Activated CD4-positive, alpha-beta T cell treated with anti-CD3 and anti-CD28 coated beads for 36 hours (primary cell): ENCODE data around the gene TCF21. TPM values are rescaled to one million over a fixed set of nuclear protein-coding genes. Genes with fewer than 3 reads are reported as not detected.

ENCODE experiments used
- ATAC-seq: fragments of 200-7000 bp; cut with Tn5 transposase; one replicate; pipeline ENCODE4 v1.10.0; 2021; ENCODE audit warnings: mild to moderate bottlenecking, moderate library complexity
- CTCF ChIA-PET: fragments of 350-600 bp; sonication (Branson Sonifier 250); formaldehyde crosslinking; loops from one replicate; lab custom pipeline; 2021; ENCODE audit warnings: antibody characterized with exemption; lab: Charles Lee
- POLR2A ChIA-PET: fragments of 350-600 bp; sonication (Branson Sonifier 250); formaldehyde crosslinking; loops from one replicate; lab custom pipeline; 2021; ENCODE audit warnings: antibody characterized with exemption, inconsistent platforms; lab: Charles Lee
- DNase-seq: peaks from one replicate; pipeline ENCODE4 v3.0.0-alpha.2; 2020
- H3K27ac Mint-ChIP-seq: one replicate; pipeline ENCODE4 v1.8.0; 2021; ENCODE audit warnings: mixed read lengths
- H3K27me3 Mint-ChIP-seq: one replicate; pipeline ENCODE4 v1.8.0; 2021; ENCODE audit warnings: mixed read lengths
- H3K36me3 Mint-ChIP-seq: one replicate; pipeline ENCODE4 v1.8.0; 2021; ENCODE audit warnings: low read depth, mixed read lengths
- H3K4me1 Mint-ChIP-seq: one replicate; pipeline ENCODE4 v1.8.0; 2021; ENCODE audit warnings: mixed read lengths
- H3K4me3 Mint-ChIP-seq: one replicate; pipeline ENCODE4 v1.8.0; 2021; ENCODE audit warnings: mild to moderate bottlenecking, moderate library complexity, mixed read lengths
- H3K9me3 Mint-ChIP-seq: one replicate; pipeline ENCODE4 v1.8.0; 2021; ENCODE audit warnings: low read depth, mixed read lengths
- intact Hi-C, 2 experiments: fragments of 100-400 bp; cut with DNase I in 1 of 2; cut with micrococcal nuclease in 1 of 2; formaldehyde crosslinking; loops; one replicate each; pipeline versions ENCODE4 v1.14.2 to v1.15.1; 2022 to 2024; cut with DNase I, micrococcal nuclease
- total RNA-seq, 2 experiments: library from RNA; stranded (reverse); gene quantifications; one replicate each; pipeline ENCODE4 v1.2.3, GENCODE V29; 2021

Gene TCF21
- total RNA-seq, 2 experiments from 2014 or later = not detected

GRCh38 chr6:133863228-133863627, 25.7 kb upstream of the TCF21 start:
- Mint-ChIP-seq H3K36me3 (peaks cover 8% of the 10 kb centered on the region), H3K4me1 (no peaks in the 10 kb centered on the region), H3K27ac (no peak overlapping the region), H3K9me3 (peaks cover 26% of the 10 kb centered on the region), H3K4me3 (no peak overlapping the region), H3K27me3 (peaks cover 43% of the 10 kb centered on the region)
- DNase-seq = no peak
- ChIA-PET POLR2A (no interaction called here), CTCF (interaction anchor here (0.8 kb wide), 1 partner anchor 1297 kb away, joined by 3 read pairs; no protein-coding TSS in a partner anchor)
- intact Hi-C loops = no loop called here
- no peak for ATAC-seq

DNA sequence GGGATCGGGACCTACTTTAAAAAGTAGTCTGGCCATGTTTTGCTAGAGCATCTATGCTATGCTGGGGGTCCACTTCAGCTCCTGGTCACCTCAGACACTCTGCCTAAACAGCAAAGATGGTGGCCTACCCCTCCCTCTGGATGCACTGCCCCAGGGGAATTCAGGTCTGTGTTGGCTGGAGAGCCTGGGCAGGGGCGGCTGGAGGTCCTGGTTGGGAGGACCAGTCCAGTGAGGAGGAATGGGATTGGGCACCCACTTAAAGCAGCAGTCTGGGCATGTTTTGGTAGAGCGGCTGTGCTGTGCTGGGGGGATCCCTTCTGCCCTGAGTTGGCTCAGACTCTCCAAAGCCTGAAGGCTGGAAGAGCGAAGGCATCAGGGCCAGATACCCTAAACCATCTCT, 23.2 kb upstream of the TCF21 start:
- H3K27me3 Mint-ChIP-seq = peaks cover 36% of the 10 kb centered on the region
- intact Hi-C loops = no loop called here
- H3K9me3 Mint-ChIP-seq = peaks cover 26% of the 10 kb centered on the region
- POLR2A ChIA-PET = no interaction called here
- peaks cover 8% of the 10 kb centered on the region for H3K36me3 Mint-ChIP-seq
- no peak overlapping the region for H3K4me3 Mint-ChIP-seq
- ATAC-seq (no peak), DNase-seq (no peak)
- CTCF ChIA-PET = no interaction called here
- no peak overlapping the region for H3K27ac Mint-ChIP-seq
- H3K4me1 Mint-ChIP-seq = no peaks in the 10 kb centered on the region

DNA sequence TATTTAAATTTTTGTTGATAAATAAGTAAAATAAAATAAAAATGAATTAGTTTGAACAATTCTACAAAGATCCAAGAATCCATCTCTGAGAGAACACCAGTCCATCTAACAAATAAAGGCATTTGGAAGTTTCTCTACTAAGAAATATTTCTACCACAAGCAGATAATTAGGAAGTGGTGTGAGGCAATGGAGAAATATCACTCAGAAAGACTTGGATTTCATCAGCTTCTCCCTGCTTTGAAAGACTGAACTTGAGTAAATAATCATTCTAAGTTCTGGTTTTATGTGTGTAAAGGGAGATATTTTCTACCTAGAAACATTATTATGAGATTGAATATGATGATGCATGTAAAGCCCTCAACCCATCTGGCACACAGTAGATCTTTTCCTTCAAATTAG, 17.8 kb upstream of the TCF21 start:
- ATAC-seq (no peak), DNase-seq (no peak)
- Mint-ChIP-seq H3K4me1 (no peaks in the 10 kb centered on the region), H3K27me3 (peaks cover 22% of the 10 kb centered on the region), H3K36me3 (no peaks in the 10 kb centered on the region), H3K27ac (no peak overlapping the region), H3K9me3 (no peaks in the 10 kb centered on the region), H3K4me3 (no peak overlapping the region)
- ChIA-PET CTCF (interaction anchor here (0.7 kb wide), 1 partner anchor 14 kb away, joined by 3 read pairs; no protein-coding TSS in a partner anchor), POLR2A (interaction anchor here (0.6 kb wide), 1 partner anchor 192 kb away, joined by 3 read pairs; no protein-coding TSS in a partner anchor)
- intact Hi-C loops = no loop called here

DNA sequence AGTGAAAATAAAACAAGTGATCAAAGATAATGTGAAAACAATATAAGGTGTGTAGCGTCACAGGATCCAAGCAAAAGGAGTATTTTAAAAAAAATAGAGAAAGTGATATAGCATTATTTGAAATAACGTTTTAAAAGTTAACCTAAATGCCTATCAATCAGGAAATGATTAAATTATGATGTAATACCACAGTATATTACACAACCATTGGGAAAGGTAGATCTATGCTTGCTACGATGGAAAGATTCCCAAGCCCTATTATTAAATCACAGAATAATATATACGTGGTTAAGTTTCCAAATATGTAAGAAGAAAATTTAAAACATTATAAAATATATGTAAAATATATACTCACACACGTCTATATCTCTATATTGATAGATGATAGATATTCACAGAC, 15.4 kb upstream of the TCF21 start:
- intact Hi-C loops = no loop called here
- ATAC-seq (no peak), DNase-seq (no peak)
- Mint-ChIP-seq H3K4me3 (no peak overlapping the region), H3K27me3 (peaks cover 25% of the 10 kb centered on the region), H3K27ac (no peak overlapping the region), H3K4me1 (no peaks in the 10 kb centered on the region), H3K9me3 (no peaks in the 10 kb centered on the region), H3K36me3 (no peaks in the 10 kb centered on the region)
- ChIA-PET POLR2A (no interaction called here), CTCF (no interaction called here)

GRCh38 chr6:133877116-133877515, 11.8 kb upstream of the TCF21 start:
- DNase-seq (no peak), ATAC-seq (no peak)
- intact Hi-C loops = no loop called here
- Mint-ChIP-seq H3K27ac (no peak overlapping the region), H3K4me3 (no peak overlapping the region), H3K27me3 (peaks cover 30% of the 10 kb centered on the region), H3K9me3 (no peaks in the 10 kb centered on the region), H3K36me3 (no peaks in the 10 kb centered on the region), H3K4me1 (no peaks in the 10 kb centered on the region)
- CTCF ChIA-PET = interaction anchor here (0.7 to 1.4 kb wide), 3 partner anchors 20 to 60 kb away, joined by 3 to 4 read pairs (median 3); no protein-coding TSS in a partner anchor
- POLR2A ChIA-PET = no interaction called here

- no peak for ATAC-seq
- no peaks in the 10 kb centered on the region for H3K36me3 Mint-ChIP-seq
These were observed 8.9 kb upstream of the TCF21 start for GRCh38 chr6:133880006-133880405.

DNA sequence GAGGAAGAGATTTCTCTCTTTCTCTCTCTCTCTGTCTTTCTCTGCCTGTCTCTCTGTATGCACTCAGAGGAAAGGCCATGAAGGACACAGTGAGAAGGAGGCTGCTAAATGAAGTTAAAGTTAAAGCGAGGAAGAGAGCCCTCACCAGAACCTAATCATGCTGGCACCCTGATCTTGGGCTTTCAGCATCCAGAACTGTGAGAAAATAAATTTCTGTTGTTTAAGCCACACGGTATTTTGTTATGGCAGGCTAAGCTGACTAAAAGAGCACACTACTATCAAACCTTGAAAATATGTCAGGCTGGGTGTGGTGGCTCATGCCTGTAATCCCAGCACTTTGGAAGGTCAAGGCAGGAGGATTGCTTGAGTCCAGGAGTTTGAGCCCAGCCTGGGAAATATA, 8.0 kb upstream of the TCF21 start:
- ATAC-seq = no peak
- H3K9me3 Mint-ChIP-seq = no peaks in the 10 kb centered on the region
- H3K36me3 Mint-ChIP-seq = no peaks in the 10 kb centered on the region
- no peak overlapping the region for H3K4me3 Mint-ChIP-seq
- POLR2A ChIA-PET = interaction anchor here (0.6 kb wide), 1 partner anchor 47 kb away, joined by 3 read pairs; no protein-coding TSS in a partner anchor
- peaks cover 39% of the 10 kb centered on the region for H3K27me3 Mint-ChIP-seq
- H3K4me1 Mint-ChIP-seq = no peaks in the 10 kb centered on the region
- no peak for DNase-seq
- intact Hi-C loops = no loop called here
- CTCF ChIA-PET = interaction anchor here (0.6 to 1.4 kb wide), 4 partner anchors 9 to 622 kb away, joined by 3 to 4 read pairs (median 3); no protein-coding TSS in a partner anchor
- no peak overlapping the region for H3K27ac Mint-ChIP-seq

More at GRCh38 chr6:133880006-133880405, 8.9 kb upstream of the TCF21 start:
- H3K9me3 Mint-ChIP-seq = no peaks in the 10 kb centered on the region
- no peaks in the 10 kb centered on the region for H3K4me1 Mint-ChIP-seq
- no peak for DNase-seq
- ChIA-PET CTCF (interaction anchor here (1.4 kb wide), 1 partner anchor 37 kb away, joined by 3 read pairs; no protein-coding TSS in a partner anchor), POLR2A (no interaction called here)
- H3K27me3 Mint-ChIP-seq = peaks cover 39% of the 10 kb centered on the region
- H3K4me3 Mint-ChIP-seq = no peak overlapping the region
- H3K27ac Mint-ChIP-seq = no peak overlapping the region
- intact Hi-C loops = no loop called here

DNA sequence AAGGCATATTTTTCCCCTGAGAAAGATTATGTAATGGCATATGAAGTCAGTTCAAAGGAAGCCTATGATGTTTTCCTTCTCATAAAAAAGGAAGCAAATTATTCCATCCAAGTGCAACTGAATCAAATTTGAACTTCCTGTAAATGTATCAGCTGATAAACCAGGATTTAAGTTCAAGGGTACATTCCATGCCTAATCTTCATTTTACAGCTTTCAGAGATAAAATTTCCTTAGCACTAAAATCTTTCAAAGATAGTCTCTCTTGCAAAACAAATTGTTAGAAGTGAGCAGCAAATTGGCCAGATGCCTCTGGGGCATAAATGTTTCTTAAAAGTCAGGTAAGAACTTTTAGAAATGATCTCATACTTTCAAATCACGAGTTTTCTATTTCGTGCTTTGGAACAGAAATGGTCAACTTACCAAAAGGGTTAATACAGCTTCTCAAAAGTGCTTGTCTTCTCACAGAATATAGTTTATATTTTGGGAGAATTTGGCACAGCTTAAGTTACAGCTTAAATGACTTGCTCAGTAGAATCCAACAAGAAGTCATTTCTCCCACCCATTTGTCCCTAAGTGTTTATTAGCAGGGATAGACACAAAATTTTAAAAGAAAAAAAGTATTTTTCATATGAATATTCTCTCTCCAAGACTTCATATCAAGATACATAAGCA, 2.7 kb upstream of the TCF21 start:
- ATAC-seq (no peak), DNase-seq (no peak)
- POLR2A ChIA-PET = no interaction called here
- intact Hi-C loops = no loop called here
- CTCF ChIA-PET = interaction anchor here (1.5 kb wide), 1 partner anchor 31 kb away, joined by 3 read pairs; no protein-coding TSS in a partner anchor
- peaks cover 20% of the 10 kb centered on the region for H3K4me1 Mint-ChIP-seq
- H3K4me3 Mint-ChIP-seq = no peak overlapping the region
- no peaks in the 10 kb centered on the region for H3K36me3 Mint-ChIP-seq
- peaks cover 58% of the 10 kb centered on the region for H3K27me3 Mint-ChIP-seq
- no peak overlapping the region for H3K27ac Mint-ChIP-seq
- H3K9me3 Mint-ChIP-seq = no peaks in the 10 kb centered on the region

DNA sequence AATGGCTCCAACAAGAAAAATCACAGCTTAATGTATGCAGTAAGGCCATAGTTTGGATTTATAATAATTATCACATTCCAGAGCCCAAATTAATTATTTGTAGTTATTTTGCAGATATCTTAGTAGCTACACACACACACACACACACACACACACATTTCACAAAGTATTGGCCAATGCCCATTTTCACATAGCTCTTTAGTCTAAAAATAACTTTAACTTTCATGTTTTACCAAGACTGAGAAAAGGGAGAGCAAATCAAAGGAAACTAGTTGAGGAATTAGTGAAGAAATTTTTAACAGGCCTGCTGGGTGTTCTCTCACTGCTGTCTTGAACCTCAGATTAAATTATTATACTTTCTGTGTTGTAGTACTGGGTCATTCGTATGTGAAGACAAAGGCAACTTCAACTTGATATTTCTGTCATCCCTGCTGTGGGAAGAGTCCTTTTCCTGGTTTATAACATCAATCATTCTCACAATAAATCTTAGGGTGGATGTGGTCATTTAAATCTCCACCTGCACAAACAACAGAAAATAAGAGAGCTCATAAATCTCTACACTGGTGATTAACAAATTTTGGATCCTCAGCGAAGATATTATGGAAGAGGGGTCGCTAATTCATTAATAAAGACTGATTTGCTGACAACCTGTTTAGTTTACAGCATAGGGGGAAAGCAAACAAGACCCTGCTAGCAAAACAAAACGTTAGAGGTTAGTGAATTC, 1.6 kb upstream of the TCF21 start:
- ATAC-seq (no peak), DNase-seq (no peak)
- Mint-ChIP-seq H3K4me1 (peaks cover 24% of the 10 kb centered on the region), H3K36me3 (no peaks in the 10 kb centered on the region), H3K27ac (no peak overlapping the region), H3K27me3 (peaks cover 62% of the 10 kb centered on the region), H3K9me3 (no peaks in the 10 kb centered on the region), H3K4me3 (no peak overlapping the region)
- POLR2A ChIA-PET = interaction anchor here (0.7 kb wide), 1 partner anchor 236 kb away, joined by 3 read pairs; no protein-coding TSS in a partner anchor
- CTCF ChIA-PET = interaction anchor here (1.1 to 1.5 kb wide), 3 partner anchors 11 to 236 kb away, joined by 3 read pairs; no protein-coding TSS in a partner anchor
- intact Hi-C loops = no loop called here

DNA sequence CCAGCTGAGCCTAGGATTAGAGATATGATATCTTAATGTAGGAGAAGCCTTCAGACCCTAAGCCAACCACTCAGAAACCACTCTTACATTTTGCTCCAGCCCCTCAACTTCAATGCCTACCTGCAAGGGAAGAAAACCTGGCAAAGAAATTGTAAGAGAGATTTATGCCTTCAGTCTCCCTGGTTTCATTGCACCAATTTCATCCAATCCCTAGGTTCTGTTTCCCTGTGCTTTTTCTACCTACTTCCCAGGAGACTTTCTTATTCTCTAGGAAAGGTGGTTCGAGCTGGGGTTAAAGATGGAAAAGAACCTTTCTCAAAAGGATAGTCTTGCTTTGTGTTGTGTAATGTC, 1.1 kb upstream of the TCF21 start:
- intact Hi-C loops = no loop called here
- CTCF ChIA-PET = interaction anchor here (1.1 to 1.5 kb wide), 3 partner anchors 11 to 236 kb away, joined by 3 read pairs; no protein-coding TSS in a partner anchor
- H3K4me1 Mint-ChIP-seq = peaks cover 28% of the 10 kb centered on the region
- ATAC-seq (no peak), DNase-seq (no peak)
- no peak overlapping the region for H3K4me3 Mint-ChIP-seq
- no peak overlapping the region for H3K27ac Mint-ChIP-seq
- H3K27me3 Mint-ChIP-seq = peaks cover 62% of the 10 kb centered on the region
- H3K36me3 Mint-ChIP-seq = no peaks in the 10 kb centered on the region
- POLR2A ChIA-PET = no interaction called here
- H3K9me3 Mint-ChIP-seq = no peaks in the 10 kb centered on the region

DNA sequence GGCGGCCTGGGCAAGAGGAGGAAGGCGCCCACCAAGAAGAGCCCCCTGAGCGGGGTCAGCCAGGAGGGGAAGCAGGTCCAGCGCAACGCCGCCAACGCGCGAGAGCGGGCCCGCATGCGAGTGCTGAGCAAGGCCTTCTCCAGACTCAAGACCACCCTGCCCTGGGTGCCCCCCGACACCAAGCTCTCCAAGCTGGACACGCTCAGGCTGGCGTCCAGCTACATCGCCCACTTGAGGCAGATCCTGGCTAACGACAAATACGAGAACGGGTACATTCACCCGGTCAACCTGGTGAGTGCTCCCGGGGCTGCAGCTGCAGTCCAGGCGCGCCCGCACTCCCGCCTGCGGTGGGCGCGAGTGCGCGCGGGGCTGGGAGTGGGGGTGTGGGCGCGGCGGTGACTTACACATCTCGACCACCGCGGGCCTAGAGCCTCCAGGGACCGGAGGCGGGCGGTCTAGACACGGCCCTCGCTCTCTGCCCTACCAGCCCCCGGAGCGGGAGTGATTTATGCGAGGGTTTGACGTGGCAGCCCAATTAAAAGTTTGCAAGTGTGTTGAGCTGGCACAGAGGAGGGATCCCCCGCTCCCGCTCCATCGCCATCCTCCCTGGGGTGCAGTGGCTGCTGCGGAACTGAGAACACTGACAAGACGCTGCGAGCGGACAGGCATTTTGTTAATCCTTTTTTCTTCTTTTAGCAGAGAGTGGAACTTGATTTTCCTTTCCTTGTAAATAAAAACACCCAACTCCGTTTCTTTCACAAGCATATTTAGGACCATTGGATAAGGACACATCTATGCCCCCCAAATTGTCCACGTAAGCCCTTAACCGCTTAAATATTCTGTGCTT, 867 bp downstream of the TCF21 start:
- Mint-ChIP-seq H3K4me1 (peaks cover 41% of the 10 kb centered on the region), H3K9me3 (no peaks in the 10 kb centered on the region), H3K27ac (no peak overlapping the region), H3K27me3 (peaks cover 70% of the 10 kb centered on the region), H3K4me3 (peak overlapping the region; percentile 22), H3K36me3 (no peaks in the 10 kb centered on the region)
- intact Hi-C loops = loop anchor here (2.0 to 5.0 kb wide), 3 partner anchors 35 to 647 kb away; partner anchors contain the start of gene EYA4 (in 2 of the 2)
- POLR2A ChIA-PET = no interaction called here
- peak; percentile 42 for ATAC-seq
- CTCF ChIA-PET = interaction anchor here (0.7 to 1.1 kb wide), 3 partner anchors 8 to 27 kb away, joined by 4 to 6 read pairs (median 4); no protein-coding TSS in a partner anchor
- DNase-seq = peak; percentile 35
